Heart left ventricle (tissue), 16 donors: ENCODE data around the gene PALLD. TPM values are rescaled to one million over a fixed set of nuclear protein-coding genes. Genes with fewer than 3 reads are reported as not detected.

Source experiments
- ATAC-seq, 4 donors: fragments of 200-7000 bp; cut with Tn5 transposase; one replicate each; pipeline ENCODE4 v1.9.1; 2020 to 2022; ENCODE audit warnings: moderate library complexity in 4 of 4, mild to moderate bottlenecking in 3 of 4, moderate number of reproducible peaks in 1 of 4
- DNase-seq, 5 donors: peaks; one replicate each; pipeline ENCODE4 v3.0.0-alpha.2; 2020
- H3K27ac ChIP-seq, 12 donors: fragments of 200-600 bp; sonication (generic) in 4 of 12; one replicate each; pipeline versions ENCODE4 v1.5.0 to v1.8.0; 2016 to 2022; ENCODE audit warnings: mild to moderate bottlenecking in 2 of 12
- H3K27me3 ChIP-seq, 9 donors: fragments of 200-600 bp; sonication (generic) in 2 of 9; one replicate each; pipeline versions ENCODE4 v1.5.1 to v1.8.0; 2016 to 2022; ENCODE audit warnings: mild to moderate bottlenecking in 3 of 9
- H3K36me3 ChIP-seq, 9 donors: fragments of 200-600 bp; sonication (generic) in 2 of 9; one replicate each; pipeline versions ENCODE4 v1.5.0 to v1.8.0; 2018 to 2022; ENCODE audit warnings: mild to moderate bottlenecking in 2 of 9
- H3K4me1 ChIP-seq, 12 donors: fragments of 200-600 bp; sonication (generic) in 4 of 12; one replicate each; pipeline versions ENCODE4 v1.5.0 to v1.8.0; 2016 to 2022; ENCODE audit warnings: mild to moderate bottlenecking in 3 of 12
- H3K4me3 ChIP-seq, 12 donors: fragments of 200-600 bp; sonication (generic) in 4 of 12; one replicate each; pipeline versions ENCODE4 v1.5.0 to v1.8.0; 2017 to 2022; ENCODE audit warnings: mild to moderate bottlenecking in 9 of 12, moderate library complexity in 4 of 12
- H3K9me3 ChIP-seq, 12 donors: fragments of 200-600 bp; sonication (generic) in 4 of 12; one replicate each; pipeline versions ENCODE4 v1.5.0 to v1.8.0; 2016 to 2022; ENCODE audit warnings: mild to moderate bottlenecking in 1 of 12
- POLR2A ChIP-seq, 2 donors: fragments of 450-650 bp; IDR thresholded peaks; one replicate each; pipeline ENCODE4 v1.6.1; 2017; ENCODE audit warnings: antibody characterized with exemption in 2 of 2, mild to moderate bottlenecking in 2 of 2, moderate library complexity in 2 of 2
- WGBS, 4 donors: extraction: QIAGEN DNeasy Blood & Tissue Kit in 2 of 4; methylation state at CpG; one replicate each; pipeline versions ENCODE4 v1.1.5 to v1.1.7; 2013 to 2018; 5-methylcytosine and 5-hydroxymethylcytosine counted together
- intact Hi-C, 10 donors: fragments of 100-400 bp; cut with DNase I; formaldehyde crosslinking; loops; one replicate each; pipeline versions ENCODE4 v1.11.1 to v1.14.2; 2022
- polyA plus RNA-seq, 2 donors: library from polyadenylated mRNA; stranded (reverse); fragments of 200-250 nt; gene quantifications; one replicate each; pipeline ENCODE4 v1.2.3, GENCODE V29; 2013
- total RNA-seq, 9 donors: library from RNA; depleted of rRNA in 2 of 9; stranded (reverse); fragments of >200 nt in 2 of 9; fragmentation: NEBNext Ultra II Directional in 3 of 9; extraction: Animal tissue kit (Norgen Biotek cat#: 25700) in 3 of 9; gene quantifications; one replicate each; pipeline versions ENCODE4 v1.1.0 to v1.2.4, GENCODE V29; 2016 to 2023
- TF ChIP-seq, protein P1 (sequence below), 12 donors: fragments of 200-600 bp; sonication (generic) in 4 of 12; IDR thresholded peaks; one replicate each; pipeline versions ENCODE4 v1.5.0 to v1.8.0; 2018 to 2022; ENCODE audit warnings: antibody characterized with exemption in 12 of 12, mild to moderate bottlenecking in 5 of 12
- donor health status: ischemic (EF 13 %, LVEDD 7.1; RV severe dilation, severe dysfunction).
- donor health status: healthy with polysubstance abuse.
- donor health status: DM: no; HTN: yes; CAD: no.
- donor health status: DM: no; HTN: no; CAD: no.
- donor health status: ischemic (EF 25% LVEDD 6.9; RV normal size, moderate dysfunction).
- donor health status: ischemic (EF 25% LVEDD 5.7; RV mildly dilated, moderate dysfunction).
- donor health status: healthy.
- donor health status: DM: yes; HTN: yes; CAD: no.
- donor health status: ischemic (EF 35%, LVEDD 5.7; RV mildly dilated, moderate dysfunction).
- donor health status: nonischemic (EF 11% LVEDD 7.7; RV severe dilation, severe dysfunction).
- donor health status: DM: yes; HTN: yes; CAD: no.
- donor health status: PGD.
- donor health status: ischemic (EF 29% LVEDD 5.4; RV normal size, mild dysfunction).
- donor health status: nonischemic (EF 23%, LVEDD 6.1; RV moderate dilation, normal function).

PALLD gene
- total and polyA plus RNA-seq, 11 donors = 193 to 1,428 (median 1,015) TPM

DNA sequence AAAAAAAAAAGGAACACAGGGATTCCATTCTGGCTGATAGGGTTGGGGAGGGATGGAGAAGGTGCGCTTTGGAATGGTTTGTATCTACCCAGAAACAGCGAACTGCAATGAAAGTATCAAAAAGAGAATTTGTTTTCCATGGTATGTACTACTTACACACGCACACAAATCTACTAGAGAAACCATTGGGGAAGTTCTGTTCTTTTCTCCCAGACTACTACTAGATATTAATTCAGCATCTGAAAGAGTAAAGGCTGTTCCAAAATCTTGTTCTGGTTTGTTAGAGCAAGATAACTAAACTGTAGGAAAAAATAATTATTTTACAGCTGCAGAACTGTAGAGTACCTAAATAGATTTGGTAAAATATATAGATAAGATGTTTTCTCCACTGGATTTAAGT lies 394.8 kb downstream of the PALLD start:
- DNase-seq (no peak), ATAC-seq (no peak)
- Histone ChIP-seq H3K36me3 (peaks cover 2 to 80% (median 56%) of the 10 kb centered on the region in 9 donors), H3K27me3 (no peaks in the 10 kb centered on the region), H3K4me1 (peaks cover 0 to 37% (median 8%) of the 10 kb centered on the region in 12 donors), H3K9me3 (no peaks in the 10 kb centered on the region), H3K4me3 (no peak overlapping the region), H3K27ac (peak overlapping the region in 3 of 12 donors; percentile 19 to 41 (median 28))
- TF ChIP-seq, protein P1, sequence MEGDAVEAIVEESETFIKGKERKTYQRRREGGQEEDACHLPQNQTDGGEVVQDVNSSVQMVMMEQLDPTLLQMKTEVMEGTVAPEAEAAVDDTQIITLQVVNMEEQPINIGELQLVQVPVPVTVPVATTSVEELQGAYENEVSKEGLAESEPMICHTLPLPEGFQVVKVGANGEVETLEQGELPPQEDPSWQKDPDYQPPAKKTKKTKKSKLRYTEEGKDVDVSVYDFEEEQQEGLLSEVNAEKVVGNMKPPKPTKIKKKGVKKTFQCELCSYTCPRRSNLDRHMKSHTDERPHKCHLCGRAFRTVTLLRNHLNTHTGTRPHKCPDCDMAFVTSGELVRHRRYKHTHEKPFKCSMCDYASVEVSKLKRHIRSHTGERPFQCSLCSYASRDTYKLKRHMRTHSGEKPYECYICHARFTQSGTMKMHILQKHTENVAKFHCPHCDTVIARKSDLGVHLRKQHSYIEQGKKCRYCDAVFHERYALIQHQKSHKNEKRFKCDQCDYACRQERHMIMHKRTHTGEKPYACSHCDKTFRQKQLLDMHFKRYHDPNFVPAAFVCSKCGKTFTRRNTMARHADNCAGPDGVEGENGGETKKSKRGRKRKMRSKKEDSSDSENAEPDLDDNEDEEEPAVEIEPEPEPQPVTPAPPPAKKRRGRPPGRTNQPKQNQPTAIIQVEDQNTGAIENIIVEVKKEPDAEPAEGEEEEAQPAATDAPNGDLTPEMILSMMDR (IDR thresholded peaks at IDR 0.05) = no peak
- no peak for TF ChIP-seq POLR2A (IDR thresholded peaks at IDR 0.05)
- WGBS, 4 donors = 89 to 95% (median 91%) methylated on average over 3 of the region's 3 CpGs
- intact Hi-C loops = no loop called here

DNA sequence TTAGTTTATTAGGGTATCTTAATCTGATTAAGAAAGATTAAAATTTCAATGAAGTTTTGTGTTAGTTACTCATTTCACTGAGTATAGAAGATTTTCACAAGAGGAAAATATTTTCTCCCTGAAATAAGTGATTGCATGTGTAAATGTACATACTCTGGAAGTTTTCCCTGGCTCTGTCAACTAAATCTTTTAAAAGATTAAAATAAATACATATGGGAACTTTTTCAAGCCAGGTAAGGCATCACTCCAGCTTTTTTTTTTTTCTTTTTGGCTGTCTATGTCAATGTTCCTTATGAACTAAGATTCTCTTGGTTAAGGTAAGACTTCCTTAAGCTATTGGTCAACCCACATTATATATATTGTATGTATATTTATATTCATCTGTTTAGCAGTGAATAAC lies 395.6 kb downstream of the PALLD start:
- peaks cover 2 to 88% (median 64%) of the 10 kb centered on the region in 9 donors for H3K36me3 ChIP-seq

DNA sequence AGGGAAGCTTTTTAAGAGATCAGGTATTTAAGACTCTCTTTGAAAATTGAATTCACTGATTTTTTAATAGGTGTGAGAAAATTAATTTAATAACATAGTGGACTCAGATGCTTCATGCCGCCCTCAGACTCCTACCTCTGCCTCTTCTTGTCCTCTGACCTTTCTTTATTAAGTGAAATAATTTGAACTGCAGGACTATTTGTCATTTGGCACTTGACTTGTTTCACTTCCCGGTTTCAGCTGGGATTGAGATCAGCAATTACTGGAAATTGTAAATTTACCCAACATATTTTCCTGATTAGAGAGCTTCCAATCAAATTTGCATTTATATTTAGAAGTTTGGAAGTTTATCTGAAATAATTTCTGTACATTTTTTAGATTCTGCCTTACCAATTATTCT lies 396.4 kb downstream of the PALLD start:
- no peaks in the 10 kb centered on the region for H3K27me3 ChIP-seq
- peak overlapping the region in 1 of 12 donors; percentile 33 for H3K27ac ChIP-seq
- no peak for DNase-seq
- 68 to 78% (median 75%) methylated on average over 2 of the region's 2 CpGs for WGBS, 4 donors
- H3K36me3 ChIP-seq = peaks cover 2 to 96% (median 69%) of the 10 kb centered on the region in 9 donors
- intact Hi-C loops = no loop called here
- peaks cover 0 to 21% (median 4%) of the 10 kb centered on the region in 12 donors for H3K4me1 ChIP-seq
- no peak for ATAC-seq
- TF ChIP-seq POLR2A (IDR thresholded peaks at IDR 0.05) = no peak
- TF ChIP-seq, protein P1 (IDR thresholded peaks at IDR 0.05) = no peak
- no peak overlapping the region for H3K4me3 ChIP-seq
- H3K9me3 ChIP-seq = no peaks in the 10 kb centered on the region

More for the DNA sequence above, 395.6 kb downstream of the PALLD start:
- no peak for DNase-seq
- no peak overlapping the region for H3K4me3 ChIP-seq
- no peaks in the 10 kb centered on the region for H3K9me3 ChIP-seq
- H3K4me1 ChIP-seq = peaks cover 0 to 29% (median 5%) of the 10 kb centered on the region in 12 donors
- no peaks in the 10 kb centered on the region for H3K27me3 ChIP-seq
- no peak for ATAC-seq
- peak overlapping the region in 1 of 12 donors; percentile 6 for H3K27ac ChIP-seq
- no peak for TF ChIP-seq POLR2A (IDR thresholded peaks at IDR 0.05)
- TF ChIP-seq, protein P1 (IDR thresholded peaks at IDR 0.05) = no peak
- intact Hi-C loops = no loop called here

DNA sequence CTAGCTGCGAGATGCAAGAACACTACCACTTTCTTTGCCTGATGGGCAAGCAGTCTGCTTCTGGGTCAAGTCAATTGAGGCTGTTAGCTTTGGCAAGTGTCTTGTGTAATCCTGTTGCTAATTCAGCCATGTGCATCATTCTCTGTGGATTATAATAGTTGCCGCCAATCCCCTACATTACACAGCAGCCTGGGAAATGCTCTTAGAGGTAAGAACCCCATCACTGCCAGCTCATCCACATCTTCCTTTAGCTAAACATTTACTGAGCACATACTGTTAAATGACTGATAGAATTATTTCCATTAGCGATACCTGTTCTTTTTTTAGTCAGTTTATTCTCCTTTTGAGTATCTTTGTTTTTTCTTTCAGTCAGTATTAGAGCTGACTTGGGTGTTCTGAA lies 397.0 kb downstream of the PALLD start:
- intact Hi-C loops = no loop called here
- H3K9me3 ChIP-seq = no peaks in the 10 kb centered on the region
- H3K4me1 ChIP-seq = peaks cover 0 to 18% (median 4%) of the 10 kb centered on the region in 12 donors
- peak overlapping the region in 1 of 12 donors; percentile 33 for H3K27ac ChIP-seq
- no peaks in the 10 kb centered on the region for H3K27me3 ChIP-seq
- ATAC-seq = peak in 3 of 4 donors; percentile 4 to 57 (median 19)
- DNase-seq = no peak
- H3K36me3 ChIP-seq = peaks cover 2 to 98% (median 75%) of the 10 kb centered on the region in 9 donors
- WGBS, 4 donors = 75 to 91% (median 81%) methylated on average over 3 of the region's 3 CpGs
- H3K4me3 ChIP-seq = no peak overlapping the region
- TF ChIP-seq, protein P1 (IDR thresholded peaks at IDR 0.05) = no peak
- no peak for TF ChIP-seq POLR2A (IDR thresholded peaks at IDR 0.05)
